Stimulated activated CD8-positive, alpha-beta memory T cell treated with anti-CD3 and anti-CD28 coated beads, Interleukin-2, amount 100 ng/mL, for 1 hour (primary cell): ENCODE measurements around the gene KRT9.
A peak's percentile ranks its signal among the peaks of the same experiment; 100 is the strongest.
"Not testable (repeated sequence)": the region's sequence is repeated elsewhere in the genome, so short reads cannot be mapped to it uniquely, and the experiment has no call there.

Experiments
- DNase-seq, 2 donors: peaks; one replicate each; pipeline ENCODE4 v3.0.0-alpha.2; 2020; ENCODE audit warnings: low read depth in 2 of 2

Gene KRT9

GRCh38 chr17:41578971-41579370 lies 7.1 kb upstream of the KRT9 start:
- DNase-seq = no peak

- no peak for DNase-seq
Observed at GRCh38 chr17:41578538-41578937, 6.7 kb upstream of the KRT9 start.

- not testable (repeated sequence) for DNase-seq
Observed at GRCh38 chr17:41576740-41577139, 4.9 kb upstream of the KRT9 start.

GRCh38 chr17:41575336-41575735 lies 3.5 kb upstream of the KRT9 start:
- DNase-seq = no peak

- no peak for DNase-seq
Observed at GRCh38 chr17:41567317-41567716, 4.5 kb downstream of the KRT9 start.

GRCh38 chr17:41565338-41565737 lies 6.5 kb downstream of the KRT9 start:
- no peak for DNase-seq

DNA sequence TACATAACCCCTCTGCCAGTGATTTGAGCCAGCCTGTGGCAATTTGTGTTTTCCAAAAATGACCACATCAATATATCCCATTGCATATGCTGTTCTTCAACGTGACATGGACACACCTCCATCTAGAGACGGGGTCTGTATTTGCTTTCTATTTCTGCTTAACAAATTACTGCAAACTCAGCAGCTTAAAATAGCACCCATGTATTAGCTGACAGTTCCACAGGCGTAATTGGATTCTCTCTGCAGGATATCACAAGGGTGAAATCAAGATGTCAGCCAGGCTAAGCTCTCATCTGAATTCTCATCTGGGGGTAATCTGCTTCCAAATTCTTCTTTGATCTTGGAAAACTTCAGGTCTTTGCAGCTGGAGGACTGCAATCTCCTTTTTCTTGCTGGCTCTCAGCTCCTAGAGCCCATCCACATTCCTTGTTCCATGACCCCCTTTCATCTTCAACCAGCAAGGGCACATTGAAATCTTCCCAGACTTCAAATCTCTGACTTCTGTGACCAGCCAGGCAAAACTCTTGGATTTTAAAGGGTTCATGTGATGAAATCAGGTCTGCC lies 8.2 kb downstream of the KRT9 start:
- DNase-seq = no peak

DNA sequence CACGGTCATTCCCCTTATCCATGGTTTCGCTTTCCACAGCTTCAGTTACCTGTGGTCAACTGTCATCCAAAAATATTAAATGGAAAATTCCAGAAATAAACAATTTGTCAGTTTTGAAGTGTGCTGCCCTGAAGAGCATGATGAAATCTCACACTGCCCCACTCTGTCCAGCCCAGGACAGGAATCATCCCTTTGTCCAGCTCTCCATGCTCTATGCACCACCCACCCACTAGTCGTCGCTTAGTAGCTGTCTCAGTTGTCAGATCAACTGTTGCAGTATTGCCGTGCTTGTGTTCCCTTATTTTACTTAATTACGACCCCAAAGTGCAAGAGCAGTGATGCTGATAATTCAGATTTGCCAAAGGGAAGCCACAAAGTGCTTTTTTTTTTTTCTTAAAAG lies 10.3 kb downstream of the KRT9 start:
- no peak for DNase-seq

- no peak for DNase-seq
Observed at GRCh38 chr17:41559548-41559947, 12.3 kb downstream of the KRT9 start.

- DNase-seq = no peak
Observed at GRCh38 chr17:41556931-41557330, 14.9 kb downstream of the KRT9 start.

DNA sequence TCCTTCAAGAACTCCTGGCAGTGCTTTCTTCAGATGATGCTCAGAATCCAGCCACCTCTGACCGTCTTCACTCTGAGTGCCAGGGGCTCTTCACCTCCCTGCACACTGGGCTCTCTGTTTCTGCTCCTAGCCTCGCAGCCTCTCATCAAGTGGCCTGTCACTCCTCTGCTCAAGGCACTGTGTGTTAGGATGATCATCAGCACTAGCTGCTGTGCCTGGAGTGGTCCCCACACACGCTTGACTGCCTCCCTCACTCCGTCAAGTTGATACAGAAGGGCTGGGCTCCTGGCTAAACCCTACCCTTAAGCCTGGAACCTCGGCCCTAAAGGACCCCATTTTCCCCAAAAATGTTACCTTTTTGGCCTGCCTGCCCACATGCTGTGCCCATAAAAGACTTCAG lies 15.6 kb downstream of the KRT9 start:
- no peak for DNase-seq

GRCh38 chr17:41555105-41555887 lies 16.6 kb downstream of the KRT9 start:
- DNase-seq = no peak

DNA sequence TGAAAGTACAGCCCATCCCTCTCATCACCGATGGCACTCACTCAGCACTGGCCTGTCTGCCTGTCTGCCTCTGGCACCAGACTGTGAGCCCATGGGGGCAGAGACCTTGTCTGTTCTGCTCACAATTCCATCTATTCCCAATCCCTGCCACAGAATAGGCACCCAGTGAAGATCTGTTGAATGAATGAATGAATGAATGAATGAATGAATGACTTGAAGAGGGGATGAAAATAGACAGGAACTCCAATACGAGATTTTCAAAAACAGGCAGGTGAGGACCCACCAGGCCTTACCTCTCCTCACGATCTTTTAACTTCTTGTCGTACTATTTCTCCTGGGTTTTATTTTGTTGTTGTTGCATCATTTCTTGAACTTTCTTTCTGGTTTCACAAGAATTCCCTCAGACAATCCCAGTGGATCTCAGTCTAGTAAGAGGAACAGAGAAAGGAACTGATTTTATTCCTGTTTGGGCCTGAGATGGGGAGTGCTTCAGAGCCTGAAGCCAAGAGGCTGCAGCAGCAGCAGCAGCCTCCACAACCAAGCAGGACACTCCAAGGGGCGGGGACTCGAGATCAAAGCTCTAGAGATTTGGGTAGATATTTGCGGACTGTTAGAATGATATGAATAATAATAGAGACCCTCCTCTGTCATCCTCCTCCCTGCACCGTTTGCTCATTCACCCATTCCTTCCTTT lies 17.7 kb downstream of the KRT9 start:
- DNase-seq = no peak

DNA sequence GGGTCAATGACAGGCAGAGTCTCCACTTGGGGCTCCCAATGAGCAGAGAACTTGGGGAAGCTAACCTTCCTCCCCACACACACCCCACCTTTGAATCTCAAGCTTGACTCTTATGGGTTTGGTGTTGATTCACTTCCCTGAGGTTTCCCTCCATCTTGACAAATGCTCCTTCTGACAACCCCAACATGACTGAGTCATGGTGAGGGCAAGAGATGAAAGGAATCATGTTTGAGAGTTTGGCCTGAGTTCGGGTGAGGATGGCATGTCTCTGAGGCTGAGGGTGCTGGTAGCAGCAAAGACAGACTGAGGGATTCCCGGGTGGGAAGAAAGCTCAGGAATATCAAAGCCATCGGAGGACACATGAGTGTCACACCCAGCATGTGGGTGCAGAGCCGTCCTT lies 18.7 kb downstream of the KRT9 start:
- DNase-seq = no peak

DNA sequence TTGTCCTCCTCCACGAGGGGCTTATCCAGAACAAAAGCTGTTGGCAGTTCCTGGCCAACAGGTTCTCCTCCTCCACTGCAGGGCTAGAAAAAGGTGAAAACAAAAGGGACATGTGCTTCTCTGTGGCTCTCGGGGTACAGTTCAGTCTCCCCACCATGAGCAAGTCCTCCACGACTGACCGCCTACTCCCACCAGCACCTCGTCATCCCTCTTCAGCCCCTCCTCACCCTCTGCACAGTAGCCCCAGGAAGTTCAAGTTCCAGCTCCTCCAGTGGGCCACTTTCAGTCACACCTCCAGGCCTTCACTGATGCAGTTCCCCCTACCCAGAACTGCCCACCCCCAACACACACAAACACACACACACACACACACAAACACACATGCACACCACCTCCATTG lies 19.4 kb downstream of the KRT9 start:
- no peak for DNase-seq

GRCh38 chr17:41551365-41551764 lies 20.5 kb downstream of the KRT9 start:
- DNase-seq = no peak

GRCh38 chr17:41549596-41550039 lies 22.2 kb downstream of the KRT9 start:
- DNase-seq = no peak

DNA sequence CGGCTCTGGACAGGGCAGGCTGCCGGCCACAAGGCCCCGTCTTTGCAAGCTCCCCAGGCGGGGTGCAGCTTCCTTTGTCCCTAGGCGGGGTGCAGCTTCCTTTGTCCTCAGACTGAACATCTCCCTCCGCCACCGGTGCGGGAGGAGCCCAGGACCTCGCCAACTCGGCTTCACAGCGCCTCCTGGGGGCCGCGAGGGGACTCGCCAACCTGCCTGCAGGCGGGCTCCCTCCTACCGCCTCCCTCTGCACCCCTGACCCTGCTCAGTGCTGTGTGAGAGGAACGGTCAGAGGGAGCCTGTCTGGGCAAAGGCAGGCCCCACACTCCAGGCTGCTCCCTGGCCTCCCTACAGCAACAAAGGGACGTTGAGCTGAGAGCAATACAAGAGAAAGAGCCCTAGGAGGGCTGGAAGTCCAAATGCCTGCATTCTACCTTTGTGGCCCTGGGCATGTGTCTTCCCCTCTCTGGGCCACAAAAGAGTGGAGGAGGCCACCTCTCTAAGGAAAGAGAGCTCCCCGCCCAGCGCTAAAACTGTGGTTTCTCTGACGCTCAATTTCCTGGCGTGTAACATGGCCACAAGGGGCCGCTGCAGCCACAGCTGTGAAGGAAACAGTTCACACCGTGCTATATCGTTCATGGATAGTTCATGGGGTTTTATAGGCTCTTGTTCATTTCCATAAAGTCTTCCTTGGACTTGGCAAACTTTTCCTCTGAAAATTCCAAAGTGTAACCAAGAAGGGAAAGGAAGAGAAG lies 22.8 kb downstream of the KRT9 start:
- peak; percentile 64 to 67 for DNase-seq

GRCh38 chr17:41547921-41548843 lies 23.7 kb downstream of the KRT9 start:
- DNase-seq = no peak

DNA sequence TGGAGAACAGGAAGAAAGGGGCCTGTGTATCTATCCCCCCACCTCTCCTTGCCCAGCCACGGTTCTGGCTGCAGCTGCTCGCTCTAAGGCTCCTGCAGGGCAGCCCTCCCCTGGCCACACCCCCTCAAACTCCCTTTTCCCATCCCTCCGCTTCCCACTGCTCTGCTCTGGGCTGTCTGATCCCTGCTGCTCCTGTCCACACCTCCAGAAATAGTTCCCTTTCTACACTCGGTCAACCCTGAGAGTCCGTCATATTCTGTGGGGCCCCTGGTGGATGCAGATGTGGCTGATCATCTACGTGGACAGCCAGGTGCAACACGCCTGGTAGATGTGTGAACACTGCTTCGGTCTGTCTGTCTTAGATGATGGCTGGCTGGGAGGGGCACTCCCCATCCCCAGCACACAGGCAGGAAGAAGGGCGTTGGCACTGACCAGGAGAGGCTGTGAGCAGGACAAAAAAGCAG lies 24.4 kb downstream of the KRT9 start:
- no peak for DNase-seq

DNA sequence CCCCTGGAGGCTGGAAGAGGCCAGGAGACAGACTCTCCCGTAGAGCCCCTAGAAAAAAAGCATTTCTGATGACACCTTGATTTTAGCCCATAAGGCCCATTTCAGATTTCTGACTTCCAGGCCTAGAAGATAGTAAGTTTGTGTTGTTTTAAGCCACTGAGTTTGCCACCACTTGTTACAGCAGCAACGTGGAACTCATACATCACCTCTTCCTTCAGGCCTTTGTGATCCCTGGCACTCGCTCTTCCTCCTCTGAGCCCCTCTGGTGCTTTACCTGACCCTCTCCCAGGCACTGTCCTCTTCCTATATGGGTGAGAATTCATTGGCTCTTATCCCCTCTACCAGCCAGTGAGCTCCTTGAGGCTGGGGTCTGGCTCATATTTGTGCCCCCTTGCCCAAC lies 25.0 kb downstream of the KRT9 start:
- no peak for DNase-seq
